ENCODE data around the gene TAF3.

GRCh38 chr10:7968510-7969112, 150.3 kb downstream of the TAF3 start:
- TF ChIP-seq, protein P1, sequence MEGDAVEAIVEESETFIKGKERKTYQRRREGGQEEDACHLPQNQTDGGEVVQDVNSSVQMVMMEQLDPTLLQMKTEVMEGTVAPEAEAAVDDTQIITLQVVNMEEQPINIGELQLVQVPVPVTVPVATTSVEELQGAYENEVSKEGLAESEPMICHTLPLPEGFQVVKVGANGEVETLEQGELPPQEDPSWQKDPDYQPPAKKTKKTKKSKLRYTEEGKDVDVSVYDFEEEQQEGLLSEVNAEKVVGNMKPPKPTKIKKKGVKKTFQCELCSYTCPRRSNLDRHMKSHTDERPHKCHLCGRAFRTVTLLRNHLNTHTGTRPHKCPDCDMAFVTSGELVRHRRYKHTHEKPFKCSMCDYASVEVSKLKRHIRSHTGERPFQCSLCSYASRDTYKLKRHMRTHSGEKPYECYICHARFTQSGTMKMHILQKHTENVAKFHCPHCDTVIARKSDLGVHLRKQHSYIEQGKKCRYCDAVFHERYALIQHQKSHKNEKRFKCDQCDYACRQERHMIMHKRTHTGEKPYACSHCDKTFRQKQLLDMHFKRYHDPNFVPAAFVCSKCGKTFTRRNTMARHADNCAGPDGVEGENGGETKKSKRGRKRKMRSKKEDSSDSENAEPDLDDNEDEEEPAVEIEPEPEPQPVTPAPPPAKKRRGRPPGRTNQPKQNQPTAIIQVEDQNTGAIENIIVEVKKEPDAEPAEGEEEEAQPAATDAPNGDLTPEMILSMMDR (IDR thresholded peaks at IDR 0.05; ENCODE audit: insufficient read depth, low read length, poor library complexity, severe bottlenecking) = no peak
- no peak for TF ChIP-seq EZH2phosphoT487 (conservative IDR thresholded peaks at IDR 0.05; ENCODE audit: low read length)

Measured in SU-DHL-6 (cell line).